Fibroblast of pulmonary artery (primary cell): ENCODE measurements around the gene SRP68.

ENCODE experiments used
- DNase-seq: peaks from one replicate; pipeline ENCODE4 v3.0.0-alpha.2; 2010; ENCODE audit warnings: low read depth
- H3K4me3 ChIP-seq: replicated peaks from 2 replicates; pipeline ENCODE4 v1.5.1; 2011; ENCODE audit warnings: low read depth, mild to moderate bottlenecking, control low read depth, low read length, moderate library complexity
- TF ChIP-seq, protein P1 (sequence below): IDR thresholded peaks from 2 replicates; pipeline ENCODE4 v1.5.1; 2011; ENCODE audit warnings: mild to moderate bottlenecking, control low read depth, low read length, inconsistent platforms; ENCODE audit errors: missing control alignments

The SRP68 gene

DNA sequence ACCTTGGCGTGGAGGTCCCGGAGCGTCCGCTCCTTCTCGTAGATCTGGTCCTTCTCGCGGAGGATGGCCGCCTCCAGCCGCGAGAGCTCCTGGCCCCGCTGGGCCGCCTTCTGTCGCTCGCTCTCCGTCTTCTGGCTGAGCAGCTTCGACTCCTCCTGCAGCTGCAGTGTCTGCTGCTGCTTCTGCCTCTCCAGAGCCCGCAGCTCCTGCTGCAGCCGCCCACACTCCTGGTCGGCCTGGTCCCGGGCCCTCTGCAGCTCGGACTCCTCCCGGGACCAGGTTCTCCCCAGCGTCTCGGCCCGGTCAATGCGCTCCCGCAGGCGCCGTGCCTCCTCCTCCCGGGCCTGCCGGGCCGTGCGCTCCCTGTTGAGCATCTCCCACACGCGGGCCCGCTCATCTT lies 64.1 kb downstream of the SRP68 start:
- DNase-seq = no peak
- no peak overlapping the region for H3K4me3 ChIP-seq
- TF ChIP-seq, protein P1, sequence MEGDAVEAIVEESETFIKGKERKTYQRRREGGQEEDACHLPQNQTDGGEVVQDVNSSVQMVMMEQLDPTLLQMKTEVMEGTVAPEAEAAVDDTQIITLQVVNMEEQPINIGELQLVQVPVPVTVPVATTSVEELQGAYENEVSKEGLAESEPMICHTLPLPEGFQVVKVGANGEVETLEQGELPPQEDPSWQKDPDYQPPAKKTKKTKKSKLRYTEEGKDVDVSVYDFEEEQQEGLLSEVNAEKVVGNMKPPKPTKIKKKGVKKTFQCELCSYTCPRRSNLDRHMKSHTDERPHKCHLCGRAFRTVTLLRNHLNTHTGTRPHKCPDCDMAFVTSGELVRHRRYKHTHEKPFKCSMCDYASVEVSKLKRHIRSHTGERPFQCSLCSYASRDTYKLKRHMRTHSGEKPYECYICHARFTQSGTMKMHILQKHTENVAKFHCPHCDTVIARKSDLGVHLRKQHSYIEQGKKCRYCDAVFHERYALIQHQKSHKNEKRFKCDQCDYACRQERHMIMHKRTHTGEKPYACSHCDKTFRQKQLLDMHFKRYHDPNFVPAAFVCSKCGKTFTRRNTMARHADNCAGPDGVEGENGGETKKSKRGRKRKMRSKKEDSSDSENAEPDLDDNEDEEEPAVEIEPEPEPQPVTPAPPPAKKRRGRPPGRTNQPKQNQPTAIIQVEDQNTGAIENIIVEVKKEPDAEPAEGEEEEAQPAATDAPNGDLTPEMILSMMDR = no peak

DNA sequence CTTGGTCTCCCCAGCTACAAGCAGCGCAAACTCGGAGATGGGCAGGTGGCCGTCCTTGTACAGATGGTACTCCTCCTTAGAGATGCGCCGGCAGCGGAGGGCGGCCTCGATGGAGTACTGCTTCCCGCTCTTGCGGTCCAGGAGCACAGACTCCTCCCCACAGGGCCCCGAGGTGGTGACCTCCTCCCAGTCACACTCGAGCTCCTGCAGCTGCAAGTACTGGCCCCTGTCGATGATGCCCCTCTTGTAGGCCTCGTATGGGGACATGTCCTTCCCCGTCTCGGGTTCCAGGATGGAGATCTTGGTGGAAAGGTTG lies 64.5 kb downstream of the SRP68 start:
- H3K4me3 ChIP-seq = no peak overlapping the region
- TF ChIP-seq, protein P1 = no peak
- no peak for DNase-seq

DNA sequence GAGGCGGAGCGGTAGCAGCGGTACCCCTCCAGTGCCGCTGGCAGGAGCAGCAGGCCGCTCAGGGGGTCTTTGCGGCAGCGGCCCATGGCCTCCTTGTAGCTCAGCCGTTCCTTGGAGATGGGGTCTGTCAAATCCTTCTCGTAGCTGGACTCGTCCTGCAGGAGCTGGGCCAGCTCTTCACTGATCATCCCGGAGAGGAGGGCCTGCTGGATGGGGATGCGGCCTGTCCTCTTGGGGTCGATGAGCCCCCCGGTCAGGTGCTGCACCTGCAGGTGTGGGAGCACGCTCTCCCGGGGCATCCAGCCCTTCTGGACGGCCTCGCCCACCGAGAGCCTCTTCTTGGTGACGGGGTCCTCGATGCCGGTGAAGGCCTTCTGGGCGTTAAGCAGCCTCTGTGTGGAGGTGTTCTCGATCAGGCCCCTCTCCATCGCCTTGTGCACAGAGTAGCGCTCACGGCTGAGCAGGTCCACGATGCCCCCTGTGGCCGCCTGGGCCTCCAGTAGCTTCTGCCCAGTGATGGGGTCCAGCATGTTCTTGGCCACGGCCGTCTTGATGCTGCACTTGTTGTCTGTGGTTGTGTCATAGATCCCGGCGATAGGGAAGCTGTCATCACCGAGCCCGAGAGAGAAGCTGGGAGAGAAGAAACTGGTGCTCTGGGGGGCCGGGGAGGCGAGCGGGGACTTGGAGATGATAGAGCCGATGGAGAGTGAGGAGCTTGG lies 65.0 kb downstream of the SRP68 start:
- TF ChIP-seq, protein P1 = no peak
- no peak for DNase-seq
- H3K4me3 ChIP-seq = no peak overlapping the region

DNA sequence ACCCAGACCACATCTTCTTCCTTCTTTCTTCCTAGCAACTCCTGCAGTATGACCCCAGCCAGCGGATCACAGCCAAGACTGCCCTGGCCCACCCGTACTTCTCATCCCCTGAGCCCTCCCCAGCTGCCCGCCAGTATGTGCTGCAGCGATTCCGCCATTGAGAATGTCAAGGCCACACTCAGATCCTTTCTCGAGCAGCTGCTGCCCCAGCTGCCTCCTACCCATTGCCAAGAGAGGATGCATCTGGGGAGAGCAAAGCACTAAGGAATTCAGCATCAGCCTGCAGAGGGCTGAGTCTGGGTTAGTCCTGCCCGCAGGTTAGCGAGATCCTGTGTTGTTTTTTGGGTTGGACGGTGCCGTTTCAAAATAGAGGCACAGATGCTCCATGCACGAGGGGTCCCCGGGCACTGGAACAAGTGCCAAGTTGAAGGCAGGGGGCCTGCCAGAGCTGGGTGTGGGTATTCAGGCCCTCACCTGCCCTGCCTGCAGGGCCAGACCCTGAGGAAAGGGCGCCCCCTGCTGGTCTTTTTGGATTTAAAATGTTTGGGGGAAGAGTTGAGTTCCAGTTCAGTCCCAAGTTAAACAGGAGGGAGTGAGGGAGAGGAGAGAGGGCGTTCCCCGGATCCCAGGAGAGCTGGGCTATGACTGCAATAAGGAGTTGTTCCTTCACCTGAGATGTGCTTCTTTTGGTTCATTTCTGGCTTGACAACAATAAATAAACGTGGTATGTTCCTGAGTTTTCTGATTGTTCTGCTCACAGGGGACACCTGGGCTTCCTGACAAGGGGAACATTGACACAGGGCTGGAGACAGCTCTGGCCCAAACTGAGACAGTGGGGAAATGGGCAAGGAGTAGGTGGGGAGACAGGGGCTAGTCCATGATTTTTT lies 66.8 kb downstream of the SRP68 start:
- peak; percentile 71 for DNase-seq
- H3K4me3 ChIP-seq = no peak overlapping the region
- TF ChIP-seq, protein P1 = peak; percentile 60

DNA sequence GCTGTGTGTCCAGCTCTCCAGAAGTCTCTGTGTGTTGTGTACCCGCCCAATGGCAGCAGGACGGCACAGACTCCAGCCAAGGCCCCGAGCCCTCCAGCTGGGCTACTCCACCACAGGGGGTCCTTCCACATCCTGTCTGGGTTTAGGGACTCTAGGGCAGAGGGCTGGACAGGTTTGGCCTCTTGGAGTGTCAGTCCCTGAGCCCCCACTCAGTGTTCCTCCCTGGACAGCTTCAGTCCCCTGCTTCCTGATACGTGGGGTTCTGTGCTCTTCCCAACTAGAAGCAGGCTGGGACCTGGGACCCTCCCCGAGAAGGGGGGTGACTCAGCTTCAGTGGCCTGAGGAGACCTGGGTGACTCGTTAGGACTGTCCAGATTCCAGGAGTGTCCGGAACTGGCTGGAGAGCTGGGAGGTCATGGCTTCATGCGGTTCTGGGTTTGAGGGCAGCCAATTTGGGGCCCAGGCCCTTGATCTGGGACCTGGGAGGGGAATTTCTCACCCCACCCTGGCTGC lies 67.5 kb downstream of the SRP68 start:
- H3K4me3 ChIP-seq = no peak overlapping the region
- TF ChIP-seq, protein P1 = no peak
- no peak for DNase-seq

DNA sequence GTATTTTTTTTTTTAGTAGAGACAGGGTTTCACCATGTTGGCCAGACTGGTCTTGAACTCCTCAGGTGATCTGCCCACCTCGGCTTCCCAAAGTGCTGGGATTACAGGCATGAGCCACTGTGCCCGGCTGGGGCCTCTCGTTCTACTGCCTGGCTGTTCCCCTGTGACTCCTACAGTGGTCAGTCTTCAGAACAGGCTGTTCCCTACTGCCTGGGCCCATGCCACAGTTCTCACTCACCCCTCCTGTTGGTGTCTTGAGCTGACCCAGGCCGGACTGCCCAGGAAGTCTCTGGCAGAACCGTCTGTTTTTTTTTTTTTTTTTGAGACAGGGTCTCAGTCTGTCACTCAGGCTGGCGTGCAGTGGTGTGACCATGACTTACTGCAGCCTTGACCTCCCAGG lies 68.4 kb downstream of the SRP68 start:
- TF ChIP-seq, protein P1 = no peak
- no peak for DNase-seq
- no peak overlapping the region for H3K4me3 ChIP-seq
